Measurements from ENCODE around the gene MIER1. TPM values are rescaled to one million over a fixed set of nuclear protein-coding genes. Genes with fewer than 3 reads are reported as not detected.
A peak's percentile ranks its signal among the peaks of the same experiment; 100 is the strongest.

The MIER1 gene
- total RNA-seq, 4 donors from 2014 or later: 37.2 to 52.1 (median 43.3) TPM

GRCh38 chr1:66980745-66981367 lies 56.1 kb downstream of the MIER1 start:
- no peak overlapping the region for H3K27ac ChIP-seq
- H3K9me3 ChIP-seq: no peaks in the 10 kb centered on the region
- no peak for DNase-seq
- H3K27me3 ChIP-seq: no peaks in the 10 kb centered on the region
- H3K4me3 ChIP-seq (replicated peaks in 1 of 3): no peak overlapping the region
- H3K36me3 ChIP-seq: peaks cover 15 to 28% of the 10 kb centered on the region in 2 donors
- WGBS, 2 donors: 83 to 86% methylated on average over 1 of the region's 1 CpG
- intact Hi-C loops (cut with DNase I): no loop called here
- no peak for TF ChIP-seq CTCF (IDR thresholded peaks at IDR 0.05)
- TF ChIP-seq POLR2A (IDR thresholded peaks at IDR 0.05): no peak
- peaks cover under 1 to 1% of the 10 kb centered on the region in 2 donors for H3K4me1 ChIP-seq

DNA sequence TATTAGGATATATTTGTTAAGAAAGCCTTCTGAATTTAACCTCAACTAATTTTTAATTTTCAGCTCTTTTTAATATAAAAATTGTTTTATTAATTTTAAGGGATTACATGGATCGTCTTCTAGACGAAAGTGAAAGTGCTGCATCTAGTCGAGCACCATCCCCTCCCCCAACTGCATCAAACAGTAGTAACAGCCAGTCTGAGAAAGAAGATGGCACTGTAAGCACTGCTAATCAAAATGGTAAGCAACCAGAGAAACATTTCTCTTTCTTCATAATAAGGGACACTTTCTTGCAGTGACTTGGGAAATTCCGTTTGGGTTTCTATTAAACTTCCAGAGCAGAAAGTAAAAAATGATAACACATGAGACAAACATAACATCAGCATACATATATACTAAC lies 56.9 kb downstream of the MIER1 start:
- intact Hi-C loops (cut with DNase I): no loop called here
- H3K4me3 ChIP-seq (replicated peaks in 1 of 3): no peak overlapping the region
- DNase-seq: peak in 1 of 2 donors; percentile 23
- H3K27me3 ChIP-seq: no peaks in the 10 kb centered on the region
- no peaks in the 10 kb centered on the region for H3K9me3 ChIP-seq
- no peak for TF ChIP-seq CTCF (IDR thresholded peaks at IDR 0.05)
- TF ChIP-seq POLR2A (IDR thresholded peaks at IDR 0.05): no peak
- H3K36me3 ChIP-seq: peaks cover 15 to 25% of the 10 kb centered on the region in 2 donors
- peaks cover 5% of the 10 kb centered on the region in 2 donors for H3K4me1 ChIP-seq
- WGBS, 2 donors: 60 to 75% methylated on average over 4 of the region's 4 CpGs
- peak overlapping the region in 1 of 3 donors; percentile 49 for H3K27ac ChIP-seq

- H3K4me1 ChIP-seq: peaks cover 5% of the 10 kb centered on the region in 2 donors
- intact Hi-C loops (cut with DNase I): no loop called here
- no peak for DNase-seq
- H3K9me3 ChIP-seq: no peaks in the 10 kb centered on the region
- TF ChIP-seq POLR2A (IDR thresholded peaks at IDR 0.05) (no peak), CTCF (IDR thresholded peaks at IDR 0.05) (no peak)
- 94 to 98% methylated on average over 4 of the region's 4 CpGs for WGBS, 2 donors
- H3K4me3 ChIP-seq (replicated peaks in 1 of 3): no peak overlapping the region
- H3K36me3 ChIP-seq: peaks cover 9 to 15% of the 10 kb centered on the region in 2 donors
- no peaks in the 10 kb centered on the region for H3K27me3 ChIP-seq
- H3K27ac ChIP-seq: no peak overlapping the region
Observed at GRCh38 chr1:66982561-66983260, 57.9 kb downstream of the MIER1 start.

GRCh38 chr1:66984491-66984890 lies 59.7 kb downstream of the MIER1 start:
- WGBS, 2 donors: 92 to 94% methylated on average over 1 of the region's 1 CpG
- Histone ChIP-seq H3K4me3 (replicated peaks in 1 of 3) (no peak overlapping the region), H3K36me3 (peaks cover 7 to 15% of the 10 kb centered on the region in 2 donors), H3K27ac (no peak overlapping the region), H3K27me3 (no peaks in the 10 kb centered on the region), H3K9me3 (no peaks in the 10 kb centered on the region), H3K4me1 (peaks cover 5% of the 10 kb centered on the region in 2 donors)
- no peak for TF ChIP-seq CTCF (IDR thresholded peaks at IDR 0.05)
- TF ChIP-seq POLR2A (IDR thresholded peaks at IDR 0.05): no peak
- no peak for DNase-seq
- intact Hi-C loops (cut with DNase I): no loop called here

- peaks cover 7 to 17% of the 10 kb centered on the region in 2 donors for H3K36me3 ChIP-seq
- H3K9me3 ChIP-seq: no peaks in the 10 kb centered on the region
- 16 to 19% methylated on average over 1 of the region's 1 CpG for WGBS, 2 donors
- no peaks in the 10 kb centered on the region for H3K27me3 ChIP-seq
- TF ChIP-seq POLR2A (IDR thresholded peaks at IDR 0.05) (no peak), CTCF (IDR thresholded peaks at IDR 0.05) (no peak)
- intact Hi-C loops (cut with DNase I): no loop called here
- H3K27ac ChIP-seq: no peak overlapping the region
- no peak for DNase-seq
- no peak overlapping the region for H3K4me3 ChIP-seq (replicated peaks in 1 of 3)
- H3K4me1 ChIP-seq: peaks cover 5% of the 10 kb centered on the region in 2 donors
Observed at GRCh38 chr1:66985835-66986234, 61.0 kb downstream of the MIER1 start.
